ENCODE measurements around the gene SUOX. TPM values are rescaled to one million over a fixed set of nuclear protein-coding genes. Genes with fewer than 3 reads are reported as not detected.

Gene SUOX
- total RNA-seq, 2 experiments from 2014 or later = 0.82 to 1.2 TPM

DNA sequence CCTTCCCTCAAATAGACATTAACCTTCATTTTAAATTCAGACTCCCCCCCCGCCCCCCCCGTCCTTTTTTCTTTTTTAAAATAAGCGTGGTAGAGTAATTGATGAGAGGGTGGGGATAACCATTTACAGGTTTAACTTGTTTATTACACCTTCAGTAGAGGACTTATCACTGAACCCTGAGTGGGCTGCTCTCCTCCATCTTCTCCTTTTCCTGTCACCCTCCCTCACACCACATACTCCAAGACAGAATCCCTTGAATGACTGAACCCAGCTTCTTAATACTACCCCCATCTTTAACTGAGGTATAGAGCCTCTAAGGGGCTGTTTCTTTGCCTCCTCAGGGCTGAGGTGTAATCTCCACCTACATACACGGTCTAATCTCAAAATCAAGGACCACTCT, 20.1 kb downstream of the SUOX start:
- Histone ChIP-seq H3K9me3 (ENCODE audit: control insufficient read depth in 1 of 2, insufficient read depth in 1 of 2, low read length in 2 of 2) (no peaks in the 10 kb centered on the region), H3K27me3 (ENCODE audit: control insufficient read depth in 1 of 2, insufficient read depth in 2 of 2, low read length in 2 of 2) (no peaks in the 10 kb centered on the region), H3K4me1 (ENCODE audit: insufficient read depth, low read length) (peaks cover 25% of the 10 kb centered on the region), H3K27ac (ENCODE audit: low read depth in 1 of 2, low read length in 2 of 2) (no peak overlapping the region), H3K4me3 (ENCODE audit: low read length) (no peak overlapping the region), H3K36me3 (ENCODE audit: insufficient read depth, low read length) (no peaks in the 10 kb centered on the region)
- TF ChIP-seq, protein P1, sequence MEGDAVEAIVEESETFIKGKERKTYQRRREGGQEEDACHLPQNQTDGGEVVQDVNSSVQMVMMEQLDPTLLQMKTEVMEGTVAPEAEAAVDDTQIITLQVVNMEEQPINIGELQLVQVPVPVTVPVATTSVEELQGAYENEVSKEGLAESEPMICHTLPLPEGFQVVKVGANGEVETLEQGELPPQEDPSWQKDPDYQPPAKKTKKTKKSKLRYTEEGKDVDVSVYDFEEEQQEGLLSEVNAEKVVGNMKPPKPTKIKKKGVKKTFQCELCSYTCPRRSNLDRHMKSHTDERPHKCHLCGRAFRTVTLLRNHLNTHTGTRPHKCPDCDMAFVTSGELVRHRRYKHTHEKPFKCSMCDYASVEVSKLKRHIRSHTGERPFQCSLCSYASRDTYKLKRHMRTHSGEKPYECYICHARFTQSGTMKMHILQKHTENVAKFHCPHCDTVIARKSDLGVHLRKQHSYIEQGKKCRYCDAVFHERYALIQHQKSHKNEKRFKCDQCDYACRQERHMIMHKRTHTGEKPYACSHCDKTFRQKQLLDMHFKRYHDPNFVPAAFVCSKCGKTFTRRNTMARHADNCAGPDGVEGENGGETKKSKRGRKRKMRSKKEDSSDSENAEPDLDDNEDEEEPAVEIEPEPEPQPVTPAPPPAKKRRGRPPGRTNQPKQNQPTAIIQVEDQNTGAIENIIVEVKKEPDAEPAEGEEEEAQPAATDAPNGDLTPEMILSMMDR (IDR thresholded peaks at IDR 0.05) = no peak
- Mint-ChIP-seq H3K27ac (no peak overlapping the region), H3K9me3 (no peaks in the 10 kb centered on the region), H3K27me3 (no peaks in the 10 kb centered on the region), H3K4me3 (no peak overlapping the region), H3K4me1 (ENCODE audit: low read depth) (peaks cover 21% of the 10 kb centered on the region), H3K36me3 (ENCODE audit: low read depth) (peaks cover 5% of the 10 kb centered on the region)
- ATAC-seq (ENCODE audit: poor library complexity) = no peak
- no peak for DNase-seq
- ChIA-PET CTCF (no interaction called here), POLR2A (interaction anchor here (1.1 kb wide), 1 partner anchor 10 kb away, joined by 3 read pairs; no protein-coding TSS in a partner anchor)
- intact Hi-C loops (cut with DNase I, micrococcal nuclease) = no loop called here

DNA sequence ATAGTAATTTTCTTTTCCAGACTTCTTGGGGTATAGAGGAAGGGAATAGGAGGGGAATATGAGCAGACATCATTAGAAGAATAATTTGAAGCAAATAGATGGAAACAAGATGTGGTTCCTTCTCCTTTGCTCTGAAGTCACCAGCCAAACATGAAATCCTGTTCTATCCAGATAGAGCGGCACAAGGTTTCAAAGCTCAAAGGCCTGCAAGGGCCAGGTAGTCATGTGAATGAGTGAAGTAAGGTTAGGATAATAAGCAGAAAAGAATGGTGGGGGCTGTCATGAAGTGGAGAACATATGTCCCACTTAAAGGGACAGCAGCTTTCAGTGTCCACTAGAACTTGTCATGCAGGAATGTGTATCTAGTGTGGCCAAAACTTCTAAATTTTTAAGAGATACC, 21.3 kb downstream of the SUOX start:
- intact Hi-C loops (cut with DNase I, micrococcal nuclease) = no loop called here
- Mint-ChIP-seq H3K4me1 (ENCODE audit: low read depth) (peaks cover 24% of the 10 kb centered on the region), H3K9me3 (no peaks in the 10 kb centered on the region), H3K36me3 (ENCODE audit: low read depth) (peaks cover 5% of the 10 kb centered on the region), H3K27ac (no peak overlapping the region), H3K27me3 (no peaks in the 10 kb centered on the region), H3K4me3 (no peak overlapping the region)
- ChIA-PET POLR2A (interaction anchor here (1.1 to 1.4 kb wide), 2 partner anchors 11 to 45 kb away, joined by 3 read pairs; partner anchors contain the start of gene RAB5B), CTCF (interaction anchor here (1.2 kb wide), 1 partner anchor 11 kb away, joined by 3 read pairs; no protein-coding TSS in a partner anchor)
- Histone ChIP-seq H3K4me1 (ENCODE audit: insufficient read depth, low read length) (peaks cover 30% of the 10 kb centered on the region), H3K36me3 (ENCODE audit: insufficient read depth, low read length) (no peaks in the 10 kb centered on the region), H3K9me3 (ENCODE audit: control insufficient read depth in 1 of 2, insufficient read depth in 1 of 2, low read length in 2 of 2) (no peaks in the 10 kb centered on the region), H3K27me3 (ENCODE audit: control insufficient read depth in 1 of 2, insufficient read depth in 2 of 2, low read length in 2 of 2) (no peaks in the 10 kb centered on the region), H3K4me3 (ENCODE audit: low read length) (no peak overlapping the region), H3K27ac (ENCODE audit: low read depth in 1 of 2, low read length in 2 of 2) (no peak overlapping the region)
- ATAC-seq (ENCODE audit: poor library complexity) = no peak
- DNase-seq = no peak
- TF ChIP-seq, protein P1 (IDR thresholded peaks at IDR 0.05) = no peak

DNA sequence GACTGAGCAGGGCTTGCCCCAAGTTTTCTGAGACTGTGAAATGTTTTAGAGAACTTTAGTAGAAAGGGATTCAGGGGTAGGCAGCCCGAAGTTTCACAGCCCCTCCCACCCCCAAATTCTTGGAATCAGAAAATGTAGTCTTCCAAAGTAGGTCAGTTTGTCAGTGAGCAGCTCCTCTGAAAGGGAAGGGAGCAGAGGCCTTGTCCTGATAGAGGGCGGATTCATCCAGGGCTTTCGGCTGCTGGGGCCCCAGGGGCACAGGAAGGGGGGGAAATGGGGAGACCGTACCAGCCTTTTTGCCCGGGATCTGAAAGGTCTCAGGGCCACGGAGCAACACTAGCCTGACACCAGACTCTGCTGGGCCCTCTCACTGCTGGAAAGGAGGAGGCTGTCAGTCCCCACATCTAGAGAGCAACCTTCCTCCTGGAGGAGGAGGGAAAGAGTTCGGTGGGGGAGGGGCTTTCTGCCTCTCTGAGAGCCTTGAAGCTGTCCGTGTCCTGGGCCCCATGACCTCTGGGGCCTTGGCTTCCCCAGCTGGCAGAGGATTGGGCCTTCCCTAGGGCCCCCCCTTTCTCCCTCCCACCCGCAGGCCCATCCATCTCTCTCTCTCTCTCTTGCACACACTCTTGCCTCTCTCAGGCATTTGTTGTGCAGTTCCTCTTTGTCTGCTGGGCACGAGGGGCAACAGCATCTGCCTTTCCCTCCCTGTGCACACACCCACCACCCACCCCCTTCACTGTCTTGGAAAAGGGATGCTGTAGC, 23.5 kb downstream of the SUOX start, which contains the start of gene IKZF4:
TSS of gene IKZF4 (plus strand) at position 621 of the 762 bp plus-strand sequence. CDS start 451 bp downstream, outside the sequence.
- peak within 1 kb of the TSS in 1 of 2 donors; percentile 3 for H3K27ac ChIP-seq (ENCODE audit: low read depth in 1 of 2, low read length in 2 of 2)
- intact Hi-C loops (cut with DNase I, micrococcal nuclease) = no loop called here
- H3K4me3 Mint-ChIP-seq = peak within 1 kb of the TSS; percentile 87
- H3K9me3 Mint-ChIP-seq = no peaks in the 10 kb centered on the region
- H3K27me3 ChIP-seq (ENCODE audit: control insufficient read depth in 1 of 2, insufficient read depth in 2 of 2, low read length in 2 of 2) = no peaks in the 10 kb centered on the region
- H3K27me3 Mint-ChIP-seq = no peaks in the 10 kb centered on the region
- H3K4me3 ChIP-seq (ENCODE audit: low read length) = peak within 1 kb of the TSS; percentile 59
- H3K36me3 Mint-ChIP-seq (ENCODE audit: low read depth) = peaks cover 15% of the 10 kb centered on the region
- peaks cover 33% of the 10 kb centered on the region for H3K4me1 ChIP-seq (ENCODE audit: insufficient read depth, low read length)
- H3K36me3 ChIP-seq (ENCODE audit: insufficient read depth, low read length) = peaks cover 12% of the 10 kb centered on the region
- no peaks in the 10 kb centered on the region for H3K9me3 ChIP-seq (ENCODE audit: control insufficient read depth in 1 of 2, insufficient read depth in 1 of 2, low read length in 2 of 2)
- DNase-seq (peak in 3 of 14 experiments; percentile 2 to 38 (median 29)), ATAC-seq (ENCODE audit: poor library complexity) (peak; percentile 16)
- H3K4me1 Mint-ChIP-seq (ENCODE audit: low read depth) = peaks cover 24% of the 10 kb centered on the region
- CTCF ChIA-PET = interaction anchor here (1.7 to 1.9 kb wide), 2 partner anchors 9 to 17 kb away, joined by 4 to 5 read pairs; no protein-coding TSS in a partner anchor
- peak within 1 kb of the TSS; percentile 75 for H3K27ac Mint-ChIP-seq
- POLR2A ChIA-PET = interaction anchor here (0.6 to 1.9 kb wide), 5 partner anchors 13 to 191 kb away, joined by 3 to 4 read pairs (median 3); partner anchors contain the start of gene DNAJC14
- TF ChIP-seq, protein P1 (IDR thresholded peaks at IDR 0.05) = no peak
